GM10847 (cell line): ENCODE data around the gene CDO1.

ENCODE experiments used
- POLR2A ChIP-seq: IDR thresholded peaks from 2 replicates; pipeline ENCODE4 v1.6.1; 2011; ENCODE audit not compliant: insufficient read length; ENCODE audit errors: extremely low read depth

CDO1 gene

GRCh38 chr5:115807654-115808052 lies 8.8 kb downstream of the CDO1 start:
- no peak for TF ChIP-seq POLR2A

- TF ChIP-seq POLR2A = no peak
Measured at GRCh38 chr5:115806986-115807653, 9.3 kb downstream of the CDO1 start.

GRCh38 chr5:115801984-115802383 lies 14.5 kb downstream of the CDO1 start:
- TF ChIP-seq POLR2A = no peak

- TF ChIP-seq POLR2A = no peak
Measured at GRCh38 chr5:115801152-115801551, 15.3 kb downstream of the CDO1 start.

GRCh38 chr5:115800108-115800507 lies 16.4 kb downstream of the CDO1 start:
- no peak for TF ChIP-seq POLR2A

- no peak for TF ChIP-seq POLR2A
Measured at GRCh38 chr5:115798252-115798651, 18.2 kb downstream of the CDO1 start.

GRCh38 chr5:115796656-115797055 lies 19.8 kb downstream of the CDO1 start:
- no peak for TF ChIP-seq POLR2A

GRCh38 chr5:115795700-115796099 lies 20.8 kb downstream of the CDO1 start:
- no peak for TF ChIP-seq POLR2A

GRCh38 chr5:115788440-115788839 lies 28.0 kb downstream of the CDO1 start:
- no peak for TF ChIP-seq POLR2A

GRCh38 chr5:115787426-115787825 lies 29.0 kb downstream of the CDO1 start:
- TF ChIP-seq POLR2A = no peak

GRCh38 chr5:115785381-115786065 lies 30.9 kb downstream of the CDO1 start:
- no peak for TF ChIP-seq POLR2A

GRCh38 chr5:115778417-115778816 lies 38.0 kb downstream of the CDO1 start:
- no peak for TF ChIP-seq POLR2A

- no peak for TF ChIP-seq POLR2A
Measured at GRCh38 chr5:115776989-115777388, 39.5 kb downstream of the CDO1 start.

GRCh38 chr5:115775999-115776398 lies 40.5 kb downstream of the CDO1 start:
- no peak for TF ChIP-seq POLR2A

GRCh38 chr5:115774684-115775083 lies 41.8 kb downstream of the CDO1 start:
- no peak for TF ChIP-seq POLR2A

GRCh38 chr5:115772731-115773475 lies 43.6 kb downstream of the CDO1 start:
- TF ChIP-seq POLR2A = no peak
